H9 (cell line): ENCODE data around the gene UBE3A. TPM values are rescaled to one million over a fixed set of nuclear protein-coding genes. Genes with fewer than 3 reads are reported as not detected.

Source experiments
- DNase-seq: peaks from one replicate; pipeline ENCODE4 v3.0.0-alpha.2; 2017
- H2AFZ ChIP-seq: one replicate; pipeline ENCODE4 v1.6.1; 2013; ENCODE audit warnings: mild to moderate bottlenecking, low read length, control low read depth, moderate library complexity
- H2AK5ac ChIP-seq: 2 replicates; pipeline ENCODE4 v1.6.1; 2013; ENCODE audit warnings: low read length, control low read depth, mixed read lengths; ENCODE audit not compliant: insufficient read length
- H2BK120ac ChIP-seq: one replicate; pipeline ENCODE4 v1.6.1; 2013; ENCODE audit warnings: low read depth, mild to moderate bottlenecking, low read length, control low read depth, inconsistent platforms; ENCODE audit not compliant: poor library complexity, severe bottlenecking
- H2BK12ac ChIP-seq: 2 replicates; pipeline ENCODE4 v1.6.1; 2013; ENCODE audit warnings: low read length, control low read depth, mixed read lengths, low read depth; ENCODE audit not compliant: insufficient read length
- H2BK15ac ChIP-seq: 2 replicates; pipeline ENCODE4 v1.6.1; 2013; ENCODE audit warnings: low read depth, low read length, control low read depth
- H2BK20ac ChIP-seq: one replicate; pipeline ENCODE4 v1.6.1; 2013; ENCODE audit warnings: low read depth, mild to moderate bottlenecking, low read length, control low read depth, inconsistent platforms; ENCODE audit not compliant: poor library complexity, severe bottlenecking
- H2BK5ac ChIP-seq: 2 replicates; pipeline ENCODE4 v1.6.1; 2013; ENCODE audit warnings: low read length, control low read depth, mixed read lengths; ENCODE audit not compliant: insufficient read length
- H3K14ac ChIP-seq: 2 replicates; pipeline ENCODE4 v1.6.1; 2013; ENCODE audit warnings: low read length, control low read depth; ENCODE audit not compliant: insufficient read depth
- H3K18ac ChIP-seq: 2 replicates; pipeline ENCODE4 v1.6.1; 2013; ENCODE audit warnings: low read depth, mild to moderate bottlenecking, mixed read lengths, low read length, control low read depth; ENCODE audit not compliant: insufficient read length
- H3K23ac ChIP-seq: 2 replicates; pipeline ENCODE4 v1.6.1; 2013; ENCODE audit warnings: low read length, control low read depth, mixed read lengths, low read depth; ENCODE audit not compliant: insufficient read length
- H3K23me2 ChIP-seq: 2 replicates; pipeline ENCODE4 v1.6.1; 2013; ENCODE audit warnings: low read depth, mild to moderate bottlenecking, mixed read lengths, low read length, control low read depth; ENCODE audit not compliant: insufficient read length, poor library complexity, severe bottlenecking
- H3K27ac ChIP-seq: 2 replicates; pipeline ENCODE4 v1.5.1; 2013; ENCODE audit warnings: low read length, control low read depth, mixed read lengths, low read depth; ENCODE audit not compliant: insufficient read length
- H3K27me3 ChIP-seq: 2 replicates; pipeline ENCODE4 v1.6.1; 2013; ENCODE audit warnings: low read length, control low read depth, inconsistent platforms; ENCODE audit not compliant: insufficient read depth
- H3K4ac ChIP-seq: 2 replicates; pipeline ENCODE4 v1.6.1; 2013; ENCODE audit warnings: low read depth, mild to moderate bottlenecking, control low read depth, inconsistent platforms, low read length, moderate library complexity
- H3K4me1 ChIP-seq: 2 replicates; pipeline ENCODE4 v1.6.1; 2013; ENCODE audit warnings: low read length, control low read depth, inconsistent platforms; ENCODE audit not compliant: insufficient read depth
- H3K4me2 ChIP-seq: 2 replicates; pipeline ENCODE4 v1.6.1; 2013; ENCODE audit warnings: low read length, control low read depth, mixed read lengths; ENCODE audit not compliant: insufficient read length, insufficient read depth
- H3K56ac ChIP-seq: 2 replicates; pipeline ENCODE4 v1.6.1; 2013; ENCODE audit warnings: low read depth, mild to moderate bottlenecking, mixed read lengths, low read length, control low read depth; ENCODE audit not compliant: insufficient read length
- H3K79me1 ChIP-seq: 2 replicates; pipeline ENCODE4 v1.6.1; 2013; ENCODE audit warnings: low read depth, mild to moderate bottlenecking, moderate library complexity, low read length, control low read depth, inconsistent platforms; ENCODE audit not compliant: insufficient read depth, poor library complexity, severe bottlenecking
- H3K79me2 ChIP-seq: 2 replicates; pipeline ENCODE4 v1.6.1; 2013; ENCODE audit warnings: low read length, control low read depth, inconsistent platforms; ENCODE audit not compliant: insufficient read depth
- H3K9ac ChIP-seq: 2 replicates; pipeline ENCODE4 v1.6.1; 2013; ENCODE audit warnings: low read length, control low read depth, mixed read lengths; ENCODE audit not compliant: insufficient read length; ENCODE audit errors: extremely low read depth
- H3K9me3 ChIP-seq: one replicate; pipeline ENCODE4 v1.6.1; 2013; ENCODE audit warnings: low read depth, low read length, inconsistent platforms; ENCODE audit not compliant: control insufficient read depth
- H3T11ph ChIP-seq: one replicate; pipeline ENCODE4 v1.6.1; 2013; ENCODE audit warnings: mild to moderate bottlenecking, low read length, control low read depth, inconsistent platforms
- H4K20me1 ChIP-seq: one replicate; pipeline ENCODE4 v1.6.1; 2013; ENCODE audit not compliant: control insufficient read depth, insufficient read length, insufficient read depth
- H4K5ac ChIP-seq: 2 replicates; pipeline ENCODE4 v1.6.1; 2013; ENCODE audit warnings: low read depth, mild to moderate bottlenecking, mixed read lengths, low read length, control low read depth; ENCODE audit not compliant: insufficient read length
- H4K8ac ChIP-seq: replicated peaks from 2 replicates; pipeline ENCODE4 v1.6.1; 2013; ENCODE audit warnings: low read length, control low read depth, mixed read lengths, low read depth; ENCODE audit not compliant: insufficient read length
- H4K91ac ChIP-seq: 2 replicates; pipeline ENCODE4 v1.6.1; 2013; ENCODE audit warnings: low read depth, mild to moderate bottlenecking, moderate library complexity, mixed read lengths, low read length, control low read depth; ENCODE audit not compliant: insufficient read length
- H3K27ac Mint-ChIP-seq, 3 experiments: 2 replicates in 2 of 3; 3 replicates in 1 of 3; pipeline ENCODE4 v1.8.0; 2020 to 2021; ENCODE audit warnings: mixed read lengths in 3 of 3, mild to moderate bottlenecking in 1 of 3, moderate library complexity in 1 of 3
- H3K27me3 Mint-ChIP-seq: 2 replicates; pipeline ENCODE4 v1.8.0; 2021; ENCODE audit warnings: low read depth, mild to moderate bottlenecking, moderate library complexity, mixed read lengths
- H3K36me3 Mint-ChIP-seq, 3 experiments: 2 replicates in 2 of 3; 3 replicates in 1 of 3; pipeline ENCODE4 v1.8.0; 2020 to 2021; ENCODE audit warnings: low read depth in 3 of 3, mixed read lengths in 3 of 3; ENCODE audit not compliant: insufficient read depth in 1 of 3
- H3K4me1 Mint-ChIP-seq, 2 experiments: 2 replicates each; pipeline ENCODE4 v1.8.0; 2020; ENCODE audit warnings: mixed read lengths in 2 of 2
- H3K4me3 Mint-ChIP-seq, 2 experiments: 2 replicates in 1 of 2; 3 replicates in 1 of 2; pipeline ENCODE4 v1.8.0; 2020 to 2021; ENCODE audit warnings: mild to moderate bottlenecking in 2 of 2, mixed read lengths in 2 of 2, moderate library complexity in 1 of 2
- H3K9me3 Mint-ChIP-seq, 2 experiments: 2 replicates in 1 of 2; 3 replicates in 1 of 2; pipeline ENCODE4 v1.8.0; 2020; ENCODE audit warnings: mild to moderate bottlenecking in 2 of 2, mixed read lengths in 2 of 2, moderate library complexity in 1 of 2
- CTCF ChIP-seq: fragments of 200-600 bp; sonication (generic); conservative IDR thresholded peaks from 3 replicates; pipeline ENCODE4 v1.8.0; 2021; ENCODE audit warnings: antibody characterized with exemption, mild to moderate bottlenecking
- whole genome bisulfite sequencing: extraction: QIAGEN DNeasy Blood & Tissue Kit; methylation state at CpG from one replicate; pipeline ENCODE4 v1.1.7; 2013; ENCODE audit warnings: missing lambda C conversion rate, low lambda C conversion rate, mixed read lengths; ENCODE audit not compliant: insufficient read length; ENCODE audit errors: extremely low coverage; 5-methylcytosine and 5-hydroxymethylcytosine counted together
- total RNA-seq: library from RNA; stranded (reverse); gene quantifications from 2 replicates; pipeline ENCODE4 v1.2.1, GENCODE V29; 2021

The UBE3A gene
- total RNA-seq, 1 experiment from 2014 or later = 108 TPM

GRCh38 chr15:25325187-25325586 lies 113.6 kb downstream of the UBE3A start:
- Histone ChIP-seq H3K23ac (no peak overlapping the region), H3K27me3 (no peaks in the 10 kb centered on the region), H2BK120ac (no peak overlapping the region), H3K79me1 (no peaks in the 10 kb centered on the region), H2BK12ac (no peak overlapping the region), H3K56ac (no peak overlapping the region), H3K23me2 (no peaks in the 10 kb centered on the region), H3K4me2 (no peak overlapping the region), H4K91ac (no peak overlapping the region), H3K9me3 (no peaks in the 10 kb centered on the region), H2BK15ac (no peak overlapping the region), H4K8ac (no peak overlapping the region), H4K5ac (no peak overlapping the region), H2BK20ac (no peak overlapping the region), H3K27ac (no peak overlapping the region), H4K20me1 (no peaks in the 10 kb centered on the region), H2AK5ac (no peak overlapping the region), H3K18ac (no peak overlapping the region), H3K79me2 (no peaks in the 10 kb centered on the region), H3K9ac (no peak overlapping the region), H2AFZ (no peak overlapping the region), H3T11ph (no peak overlapping the region), H3K4ac (no peak overlapping the region), H3K4me1 (peaks cover 10% of the 10 kb centered on the region; the same call in 1 of the 2 replicates), H3K14ac (no peak overlapping the region), H2BK5ac (no peak overlapping the region)
- H3K4me1 Mint-ChIP-seq = peaks cover 8 to 11% of the 10 kb centered on the region in 2 experiments
- no peak overlapping the region for H3K4me3 Mint-ChIP-seq
- no peak for TF ChIP-seq CTCF
- no peak overlapping the region for H3K27ac Mint-ChIP-seq
- H3K27me3 Mint-ChIP-seq = no peaks in the 10 kb centered on the region
- DNase-seq = no peak
- peaks cover 0 to 6% (median 3%) of the 10 kb centered on the region in 3 experiments; a peak in 2 of 7 replicates for H3K36me3 Mint-ChIP-seq
- H3K9me3 Mint-ChIP-seq = peaks cover 6 to 12% of the 10 kb centered on the region in 2 experiments; a peak in 4 of 5 replicates
- no CpG with 5 or more reads among the region's 1 CpG for WGBS
